ENCODE measurements around the gene EXD3.
A peak's percentile ranks its signal among the peaks of the same experiment; 100 is the strongest.

The EXD3 gene

GRCh38 chr9:137295238-137295811, 127.6 kb downstream of the EXD3 start:
- Histone ChIP-seq H3K4me3 (ENCODE audit: low read depth in 1 of 2, low read length in 1 of 2) (no peak overlapping the region), H3K9me3 (no peaks in the 10 kb centered on the region), H3K36me3 (no peaks in the 10 kb centered on the region), H3K27me3 (peaks cover 87% of the 10 kb centered on the region), H3K27ac (no peak overlapping the region), H3K4me1 (ENCODE audit: control insufficient read depth in 1 of 2, insufficient read depth in 1 of 2, low read depth in 1 of 2, low read length in 1 of 2) (peaks cover 0 to 19% of the 10 kb centered on the region in 2 experiments)
- TF ChIP-seq CTCF (IDR thresholded peaks at IDR 0.05), result peak; percentile 36

GRCh38 chr9:137294681-137295237, 128.2 kb downstream of the EXD3 start:
- Histone ChIP-seq H3K4me3 (ENCODE audit: low read depth in 1 of 2, low read length in 1 of 2) (no peak overlapping the region), H3K9me3 (no peaks in the 10 kb centered on the region), H3K36me3 (no peaks in the 10 kb centered on the region), H3K4me1 (ENCODE audit: control insufficient read depth in 1 of 2, insufficient read depth in 1 of 2, low read depth in 1 of 2, low read length in 1 of 2) (peaks cover 0 to 14% of the 10 kb centered on the region in 2 experiments), H3K27ac (no peak overlapping the region), H3K27me3 (peaks cover 82% of the 10 kb centered on the region)
- TF ChIP-seq CTCF (IDR thresholded peaks at IDR 0.05), result no peak

GRCh38 chr9:137294091-137294680, 128.8 kb downstream of the EXD3 start:
- H3K27ac ChIP-seq, result no peak overlapping the region
- no peaks in the 10 kb centered on the region for H3K36me3 ChIP-seq
- peaks cover 76% of the 10 kb centered on the region for H3K27me3 ChIP-seq
- H3K4me3 ChIP-seq (ENCODE audit: low read depth in 1 of 2, low read length in 1 of 2), result no peak overlapping the region
- TF ChIP-seq CTCF (IDR thresholded peaks at IDR 0.05), result no peak
- H3K9me3 ChIP-seq, result no peaks in the 10 kb centered on the region
- H3K4me1 ChIP-seq (ENCODE audit: control insufficient read depth in 1 of 2, insufficient read depth in 1 of 2, low read depth in 1 of 2, low read length in 1 of 2), result peaks cover 0 to 14% of the 10 kb centered on the region in 2 experiments

- Histone ChIP-seq H3K4me3 (ENCODE audit: low read depth in 1 of 2, low read length in 1 of 2) (no peak overlapping the region), H3K27me3 (peaks cover 70% of the 10 kb centered on the region)
These were observed 129.4 kb downstream of the EXD3 start for GRCh38 chr9:137293482-137294090.

GRCh38 chr9:137293094-137293481, 129.9 kb downstream of the EXD3 start:
- H3K4me1 ChIP-seq (ENCODE audit: control insufficient read depth in 1 of 2, insufficient read depth in 1 of 2, low read depth in 1 of 2, low read length in 1 of 2), result peaks cover 0 to 14% of the 10 kb centered on the region in 2 experiments
- H3K4me3 ChIP-seq (ENCODE audit: low read depth in 1 of 2, low read length in 1 of 2), result no peak overlapping the region
- no peaks in the 10 kb centered on the region for H3K36me3 ChIP-seq
- H3K9me3 ChIP-seq, result no peaks in the 10 kb centered on the region
- H3K27me3 ChIP-seq, result peaks cover 65% of the 10 kb centered on the region
- TF ChIP-seq CTCF (IDR thresholded peaks at IDR 0.05), result no peak
- no peak overlapping the region for H3K27ac ChIP-seq

More at GRCh38 chr9:137293482-137294090, 129.4 kb downstream of the EXD3 start:
- H3K4me1 ChIP-seq (ENCODE audit: control insufficient read depth in 1 of 2, insufficient read depth in 1 of 2, low read depth in 1 of 2, low read length in 1 of 2), result peaks cover 0 to 14% of the 10 kb centered on the region in 2 experiments
- no peak for TF ChIP-seq CTCF (IDR thresholded peaks at IDR 0.05)
- H3K27ac ChIP-seq, result no peak overlapping the region
- H3K9me3 ChIP-seq, result no peaks in the 10 kb centered on the region
- H3K36me3 ChIP-seq, result no peaks in the 10 kb centered on the region

Measured in neutrophil (primary cell).